ENCODE data around the gene CACFD1.

The CACFD1 gene

GRCh38 chr9:133515615-133516255 is 56.0 kb downstream of the CACFD1 start:
- TF ChIP-seq ZFHX2 (tag by site-specific recombination; conservative IDR thresholded peaks at IDR 0.05) (peak; percentile 32), EGR2 (tag by site-specific recombination; IDR thresholded peaks at IDR 0.05; ENCODE audit: low read depth) (0 out of 2 replicates have a peak, but pooled peaks have one; percentile 16), ZNF530 (tag by site-specific recombination; IDR thresholded peaks at IDR 0.05; ENCODE audit: low read depth) (no peak), ZXDB (tag by site-specific recombination; IDR thresholded peaks at IDR 0.05) (no peak)
- TF ChIP-seq, protein P1, sequence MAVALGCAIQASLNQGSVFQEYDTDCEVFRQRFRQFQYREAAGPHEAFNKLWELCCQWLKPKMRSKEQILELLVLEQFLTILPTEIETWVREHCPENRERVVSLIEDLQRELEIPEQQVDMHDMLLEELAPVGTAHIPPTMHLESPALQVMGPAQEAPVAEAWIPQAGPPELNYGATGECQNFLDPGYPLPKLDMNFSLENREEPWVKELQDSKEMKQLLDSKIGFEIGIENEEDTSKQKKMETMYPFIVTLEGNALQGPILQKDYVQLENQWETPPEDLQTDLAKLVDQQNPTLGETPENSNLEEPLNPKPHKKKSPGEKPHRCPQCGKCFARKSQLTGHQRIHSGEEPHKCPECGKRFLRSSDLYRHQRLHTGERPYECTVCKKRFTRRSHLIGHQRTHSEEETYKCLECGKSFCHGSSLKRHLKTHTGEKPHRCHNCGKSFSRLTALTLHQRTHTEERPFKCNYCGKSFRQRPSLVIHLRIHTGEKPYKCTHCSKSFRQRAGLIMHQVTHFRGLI (tag by site-specific recombination; IDR thresholded peaks at IDR 0.05): no peak
- ChIA-PET POLR2A (no interaction called here), CTCF (interaction anchor here (0.5 to 0.7 kb wide), 2 partner anchors 16 to 40 kb away, joined by 3 read pairs; no protein-coding TSS in a partner anchor)

GRCh38 chr9:133516256-133516960 is 56.6 kb downstream of the CACFD1 start:
- Histone ChIP-seq H3K4me1 (ENCODE audit: control insufficient read depth, insufficient read depth, low read length) (no peaks in the 10 kb centered on the region), H3K9me3 (ENCODE audit: control insufficient read depth, insufficient read depth, low read depth, low read length) (no peaks in the 10 kb centered on the region), H3K36me3 (ENCODE audit: control insufficient read depth in 2 of 2, insufficient read depth in 1 of 2, low read length in 2 of 2) (no peaks in the 10 kb centered on the region), H3K4me3 (ENCODE audit: low read depth, low read length) (no peak overlapping the region), H3K27ac (ENCODE audit: extremely low read depth, low read depth, low read length) (no peak overlapping the region)
- POLR2A ChIA-PET: no interaction called here
- TF ChIP-seq ZNF239 (tag by site-specific recombination; IDR thresholded peaks at IDR 0.05): no peak
- TF ChIP-seq ZNF621 (tag by site-specific recombination; IDR thresholded peaks at IDR 0.05): no peak
- TF ChIP-seq ZNF843 (tag by site-specific recombination; IDR thresholded peaks at IDR 0.05): no peak
- no peak for TF ChIP-seq ZSCAN16 (tag by site-specific recombination; IDR thresholded peaks at IDR 0.05)
- TF ChIP-seq ZXDB (tag by site-specific recombination; IDR thresholded peaks at IDR 0.05): no peak
- TF ChIP-seq, protein P2, sequence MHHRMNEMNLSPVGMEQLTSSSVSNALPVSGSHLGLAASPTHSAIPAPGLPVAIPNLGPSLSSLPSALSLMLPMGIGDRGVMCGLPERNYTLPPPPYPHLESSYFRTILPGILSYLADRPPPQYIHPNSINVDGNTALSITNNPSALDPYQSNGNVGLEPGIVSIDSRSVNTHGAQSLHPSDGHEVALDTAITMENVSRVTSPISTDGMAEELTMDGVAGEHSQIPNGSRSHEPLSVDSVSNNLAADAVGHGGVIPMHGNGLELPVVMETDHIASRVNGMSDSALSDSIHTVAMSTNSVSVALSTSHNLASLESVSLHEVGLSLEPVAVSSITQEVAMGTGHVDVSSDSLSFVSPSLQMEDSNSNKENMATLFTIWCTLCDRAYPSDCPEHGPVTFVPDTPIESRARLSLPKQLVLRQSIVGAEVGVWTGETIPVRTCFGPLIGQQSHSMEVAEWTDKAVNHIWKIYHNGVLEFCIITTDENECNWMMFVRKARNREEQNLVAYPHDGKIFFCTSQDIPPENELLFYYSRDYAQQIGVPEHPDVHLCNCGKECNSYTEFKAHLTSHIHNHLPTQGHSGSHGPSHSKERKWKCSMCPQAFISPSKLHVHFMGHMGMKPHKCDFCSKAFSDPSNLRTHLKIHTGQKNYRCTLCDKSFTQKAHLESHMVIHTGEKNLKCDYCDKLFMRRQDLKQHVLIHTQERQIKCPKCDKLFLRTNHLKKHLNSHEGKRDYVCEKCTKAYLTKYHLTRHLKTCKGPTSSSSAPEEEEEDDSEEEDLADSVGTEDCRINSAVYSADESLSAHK (tag by site-specific recombination; IDR thresholded peaks at IDR 0.05): no peak
- CTCF ChIA-PET: interaction anchor here (0.5 to 0.7 kb wide), 2 partner anchors 17 to 40 kb away, joined by 3 read pairs; no protein-coding TSS in a partner anchor

More at GRCh38 chr9:133515615-133516255, 56.0 kb downstream of the CACFD1 start:
- H3K9me3 ChIP-seq (ENCODE audit: control insufficient read depth, insufficient read depth, low read depth, low read length): no peaks in the 10 kb centered on the region
- no peaks in the 10 kb centered on the region for H3K4me1 ChIP-seq (ENCODE audit: control insufficient read depth, insufficient read depth, low read length)
- no peak overlapping the region for H3K4me3 ChIP-seq (ENCODE audit: low read depth, low read length)
- no peaks in the 10 kb centered on the region for H3K36me3 ChIP-seq (ENCODE audit: control insufficient read depth in 2 of 2, insufficient read depth in 1 of 2, low read length in 2 of 2)
- H3K27ac ChIP-seq (ENCODE audit: extremely low read depth, low read depth, low read length): no peak overlapping the region

- H3K4me3 ChIP-seq (ENCODE audit: low read depth, low read length): no peak overlapping the region
- ChIA-PET CTCF (no interaction called here), POLR2A (no interaction called here)
- H3K9me3 ChIP-seq (ENCODE audit: control insufficient read depth, insufficient read depth, low read depth, low read length): no peaks in the 10 kb centered on the region
- no peak overlapping the region for H3K27ac ChIP-seq (ENCODE audit: extremely low read depth, low read depth, low read length)
- no peaks in the 10 kb centered on the region for H3K4me1 ChIP-seq (ENCODE audit: control insufficient read depth, insufficient read depth, low read length)
- H3K36me3 ChIP-seq (ENCODE audit: control insufficient read depth in 2 of 2, insufficient read depth in 1 of 2, low read length in 2 of 2): no peaks in the 10 kb centered on the region
- TF ChIP-seq BCL11B (tag by site-specific recombination; IDR thresholded peaks at IDR 0.05; ENCODE audit: low read depth) (no peak), MZF1 (tag by site-specific recombination; IDR thresholded peaks at IDR 0.05; ENCODE audit: borderline replicate concordance) (no peak), ZNF404 (tag by site-specific recombination; IDR thresholded peaks at IDR 0.05) (no peak), ZNF10 (tag by site-specific recombination; IDR thresholded peaks at IDR 0.05) (no peak), ZNF354C (tag by site-specific recombination; IDR thresholded peaks at IDR 0.05; ENCODE audit: borderline replicate concordance, low read depth) (no peak), ELK4 (IDR thresholded peaks at IDR 0.05; ENCODE audit: borderline replicate concordance, low read depth, low read length) (no peak), ZNF169 (tag by site-specific recombination; IDR thresholded peaks at IDR 0.05) (no peak)
- TF ChIP-seq, protein P3, sequence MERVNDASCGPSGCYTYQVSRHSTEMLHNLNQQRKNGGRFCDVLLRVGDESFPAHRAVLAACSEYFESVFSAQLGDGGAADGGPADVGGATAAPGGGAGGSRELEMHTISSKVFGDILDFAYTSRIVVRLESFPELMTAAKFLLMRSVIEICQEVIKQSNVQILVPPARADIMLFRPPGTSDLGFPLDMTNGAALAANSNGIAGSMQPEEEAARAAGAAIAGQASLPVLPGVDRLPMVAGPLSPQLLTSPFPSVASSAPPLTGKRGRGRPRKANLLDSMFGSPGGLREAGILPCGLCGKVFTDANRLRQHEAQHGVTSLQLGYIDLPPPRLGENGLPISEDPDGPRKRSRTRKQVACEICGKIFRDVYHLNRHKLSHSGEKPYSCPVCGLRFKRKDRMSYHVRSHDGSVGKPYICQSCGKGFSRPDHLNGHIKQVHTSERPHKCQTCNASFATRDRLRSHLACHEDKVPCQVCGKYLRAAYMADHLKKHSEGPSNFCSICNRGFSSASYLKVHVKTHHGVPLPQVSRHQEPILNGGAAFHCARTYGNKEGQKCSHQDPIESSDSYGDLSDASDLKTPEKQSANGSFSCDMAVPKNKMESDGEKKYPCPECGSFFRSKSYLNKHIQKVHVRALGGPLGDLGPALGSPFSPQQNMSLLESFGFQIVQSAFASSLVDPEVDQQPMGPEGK (tag by site-specific recombination; IDR thresholded peaks at IDR 0.05): no peak
- TF ChIP-seq, protein P4, sequence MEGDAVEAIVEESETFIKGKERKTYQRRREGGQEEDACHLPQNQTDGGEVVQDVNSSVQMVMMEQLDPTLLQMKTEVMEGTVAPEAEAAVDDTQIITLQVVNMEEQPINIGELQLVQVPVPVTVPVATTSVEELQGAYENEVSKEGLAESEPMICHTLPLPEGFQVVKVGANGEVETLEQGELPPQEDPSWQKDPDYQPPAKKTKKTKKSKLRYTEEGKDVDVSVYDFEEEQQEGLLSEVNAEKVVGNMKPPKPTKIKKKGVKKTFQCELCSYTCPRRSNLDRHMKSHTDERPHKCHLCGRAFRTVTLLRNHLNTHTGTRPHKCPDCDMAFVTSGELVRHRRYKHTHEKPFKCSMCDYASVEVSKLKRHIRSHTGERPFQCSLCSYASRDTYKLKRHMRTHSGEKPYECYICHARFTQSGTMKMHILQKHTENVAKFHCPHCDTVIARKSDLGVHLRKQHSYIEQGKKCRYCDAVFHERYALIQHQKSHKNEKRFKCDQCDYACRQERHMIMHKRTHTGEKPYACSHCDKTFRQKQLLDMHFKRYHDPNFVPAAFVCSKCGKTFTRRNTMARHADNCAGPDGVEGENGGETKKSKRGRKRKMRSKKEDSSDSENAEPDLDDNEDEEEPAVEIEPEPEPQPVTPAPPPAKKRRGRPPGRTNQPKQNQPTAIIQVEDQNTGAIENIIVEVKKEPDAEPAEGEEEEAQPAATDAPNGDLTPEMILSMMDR (tag by site-specific recombination; IDR thresholded peaks at IDR 0.05): no peak
These were observed 57.2 kb downstream of the CACFD1 start for GRCh38 chr9:133516961-133517350.
